NCI-H2227 treated with DMSO at 0.1 percent for 48 hours (cell line): ENCODE results near the gene COX14.
"Not testable (repeated sequence)": the region's sequence is repeated elsewhere in the genome, so short reads cannot be mapped to it uniquely, and the experiment has no call there.

ENCODE experiments used
- DNase-seq: peaks from one replicate; lab custom pipeline; 2025; lab: John Stamatoyannopoulos, UW

Gene COX14

DNA sequence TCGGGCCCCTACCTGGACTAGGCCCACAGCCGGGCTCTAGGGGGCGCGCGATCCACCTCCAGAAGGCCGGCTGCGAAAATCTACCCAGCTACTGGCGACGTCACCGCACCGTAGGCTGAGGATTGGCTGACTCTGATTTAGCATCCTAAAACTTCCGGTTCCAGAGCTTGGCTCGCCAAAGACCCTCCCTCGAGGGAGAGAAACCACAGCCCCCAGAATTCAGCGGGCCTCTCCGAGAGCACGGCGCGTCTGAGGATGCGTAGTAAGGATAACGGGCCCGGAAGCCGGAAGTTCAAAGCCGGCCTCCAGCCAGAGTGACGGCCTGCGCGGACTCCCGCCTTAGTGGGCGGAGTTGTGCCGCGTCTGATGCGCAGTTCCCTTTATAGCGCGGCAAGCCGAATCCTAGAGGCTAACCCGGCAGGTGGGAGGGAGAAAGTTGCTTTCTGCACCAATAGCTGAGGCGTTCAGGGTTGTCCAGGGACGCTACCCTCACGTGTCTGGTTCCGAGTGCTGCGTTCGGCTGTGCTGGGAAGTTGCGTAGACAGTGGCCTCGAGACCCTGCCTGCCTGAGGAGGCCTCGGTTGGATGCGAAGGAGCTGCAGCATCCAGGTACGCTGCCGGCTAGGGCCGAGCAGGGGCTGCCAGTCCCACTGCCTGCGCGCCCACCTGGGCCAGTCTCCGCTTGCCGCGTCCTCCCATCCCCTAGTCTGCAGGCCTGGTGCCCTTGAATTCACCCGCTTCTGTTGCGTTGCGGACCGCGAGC is at the start of gene COX14:
COX14 (plus strand) TSS at position 544 of the 763 bp plus-strand sequence. CDS start 7,808 bp downstream, outside the sequence.
- DNase-seq = peak; percentile 98

DNA sequence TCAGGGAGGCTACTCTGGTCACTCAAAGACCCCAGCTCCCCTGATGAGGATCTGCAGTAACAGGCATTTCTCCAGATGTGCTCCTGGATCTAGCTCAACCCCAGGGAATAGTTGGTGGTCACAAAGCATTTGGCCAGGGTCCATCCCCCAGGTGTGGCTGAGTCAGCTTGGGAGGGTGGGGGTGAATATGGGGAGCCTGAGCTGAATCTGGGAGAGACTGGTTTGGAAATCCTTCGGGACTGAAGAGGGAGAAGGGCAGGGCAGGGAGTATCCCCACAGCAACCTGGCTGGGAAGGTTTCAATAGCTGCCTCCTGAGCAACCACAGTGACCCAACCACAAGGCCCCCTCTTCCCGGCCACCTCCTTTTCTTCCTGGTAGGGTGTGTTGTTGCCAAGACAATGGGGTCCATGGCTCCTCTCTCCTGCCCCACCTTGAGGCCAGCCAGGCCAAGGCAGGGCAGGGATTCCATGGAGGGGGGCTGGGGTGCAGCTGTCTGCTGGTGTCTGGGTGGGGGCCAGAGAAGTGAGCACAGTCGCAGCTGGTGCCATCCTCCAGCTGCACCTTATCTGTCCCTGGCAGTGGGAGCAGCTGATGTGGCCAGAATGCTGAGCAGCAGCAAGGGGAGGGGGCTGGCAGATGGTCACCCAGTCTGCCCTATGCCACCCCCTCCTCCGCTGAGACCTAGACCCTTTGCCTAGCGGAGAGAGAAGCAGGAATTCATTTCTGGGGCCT is 49.1 kb upstream of the COX14 start:
- no peak for DNase-seq

DNA sequence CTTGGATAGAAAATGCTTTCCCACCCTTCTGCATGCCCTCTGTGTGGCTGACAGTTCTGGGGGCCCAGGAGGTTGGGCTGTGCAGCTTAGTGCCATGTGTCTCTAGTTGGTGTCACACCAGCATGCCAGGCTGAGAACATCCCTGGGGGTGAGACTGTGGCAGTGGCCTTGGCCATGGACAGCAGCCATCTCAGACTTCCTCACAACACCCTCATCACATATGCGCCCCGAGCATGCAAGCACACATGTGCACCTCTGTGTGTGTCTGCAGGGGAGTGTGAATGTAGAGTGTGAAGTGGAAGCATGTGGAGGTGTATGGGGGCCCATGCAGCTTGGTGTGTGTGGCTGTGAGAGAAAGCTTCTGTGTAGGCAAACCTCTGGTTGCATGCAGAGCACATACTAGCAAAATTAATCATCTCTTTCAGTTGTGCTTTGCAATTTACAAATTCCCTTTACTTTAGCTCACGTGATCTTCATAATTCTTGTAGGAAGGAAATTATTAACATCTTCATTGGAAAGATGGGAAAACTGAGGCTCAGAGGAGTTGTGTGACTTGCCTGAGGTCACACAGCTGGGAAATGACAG is 46.2 kb upstream of the COX14 start:
- DNase-seq = no peak

DNA sequence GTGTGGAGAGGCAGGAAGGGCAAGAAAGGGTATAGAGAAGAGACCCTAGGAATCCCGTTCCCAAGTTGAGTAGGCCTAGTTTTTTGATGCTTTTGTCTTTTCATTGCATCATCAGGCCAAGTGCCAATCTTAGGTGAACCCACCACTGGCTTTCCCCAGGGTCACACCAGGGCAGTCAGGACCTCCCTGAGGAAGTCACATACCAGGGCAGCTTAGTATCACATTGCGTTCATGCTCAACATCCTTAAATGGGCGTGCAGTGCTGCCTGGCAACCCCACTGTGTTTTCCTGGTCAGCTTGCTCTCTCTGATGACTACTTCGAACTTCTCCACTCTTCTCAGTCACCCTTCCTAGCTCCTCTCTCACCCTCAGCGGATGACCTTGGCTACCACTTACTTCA is 45.6 kb upstream of the COX14 start:
- DNase-seq = no peak

DNA sequence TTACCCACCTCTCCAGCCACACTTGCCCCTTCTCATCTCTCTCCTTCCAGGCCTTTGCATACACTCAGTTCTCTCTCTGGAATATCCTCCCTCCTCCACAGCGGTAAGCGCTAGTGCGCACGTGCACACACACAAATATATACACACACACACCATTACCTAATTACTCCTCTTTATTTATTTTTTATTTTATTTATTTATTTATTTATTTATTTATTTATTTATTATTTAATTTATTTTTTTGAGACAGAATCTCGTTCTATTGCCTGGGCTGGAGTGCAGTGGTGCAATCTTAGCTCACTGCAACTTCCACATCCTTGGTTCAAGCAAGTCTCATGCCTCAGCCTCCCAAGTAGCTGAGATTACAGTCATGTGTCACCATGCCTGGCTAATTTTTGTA is 43.0 kb upstream of the COX14 start:
- no peak for DNase-seq

DNA sequence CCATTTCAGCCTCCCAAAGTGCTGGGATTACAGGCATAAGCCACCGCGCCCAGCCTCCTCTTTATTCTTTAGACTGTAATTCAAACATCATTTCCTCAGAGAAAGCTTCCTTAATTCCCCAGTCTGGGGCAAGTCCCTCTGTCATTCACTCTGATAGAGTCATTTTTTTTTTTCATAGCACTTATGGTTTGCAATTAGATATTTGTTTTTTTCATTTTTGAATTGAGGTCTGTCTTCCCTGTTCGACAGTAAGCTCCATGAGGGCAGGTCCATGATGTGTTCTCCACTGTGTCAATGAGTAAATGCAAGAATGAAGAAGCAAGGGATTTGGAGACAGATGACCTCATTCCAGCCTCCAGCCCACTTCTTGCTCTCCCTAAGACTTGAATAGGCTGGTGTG is 42.5 kb upstream of the COX14 start:
- no peak for DNase-seq

DNA sequence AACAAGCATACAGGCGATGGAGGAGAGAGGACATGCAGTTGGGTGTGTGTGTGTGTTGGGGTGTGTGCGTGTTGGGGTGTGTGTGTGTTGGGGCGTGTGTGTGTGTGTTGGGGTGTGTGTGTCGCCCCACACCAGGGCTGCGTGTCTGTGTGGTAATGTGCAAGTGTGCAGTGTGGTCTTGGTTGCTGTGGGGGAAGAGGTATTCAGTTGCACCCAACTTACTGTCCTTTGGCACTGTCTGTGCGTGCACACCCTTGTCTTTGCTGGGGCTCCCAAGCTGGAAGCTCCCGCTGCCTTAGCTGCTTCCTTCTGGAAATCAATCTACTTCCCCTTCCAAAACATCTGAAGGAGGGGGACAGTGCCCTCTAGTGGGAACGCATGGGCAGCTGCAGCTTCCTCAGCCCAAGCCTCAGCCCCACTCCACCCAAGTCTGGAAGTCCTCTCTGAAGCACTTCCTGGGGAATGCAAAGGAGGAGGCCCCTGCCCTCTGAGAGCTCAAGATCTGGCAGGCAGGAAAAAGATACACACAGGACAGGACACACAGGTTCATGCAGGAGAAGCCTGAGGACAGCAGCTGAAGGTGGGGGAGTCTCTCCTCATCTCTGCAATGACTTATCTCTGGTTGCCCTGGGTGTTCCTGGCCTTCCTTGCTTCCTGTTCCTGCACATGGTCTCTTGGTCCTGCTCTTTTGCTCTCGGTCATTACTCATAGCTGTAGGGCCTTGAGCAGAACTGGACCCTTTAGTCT is 41.5 kb upstream of the COX14 start:
- DNase-seq = peak; percentile 62

DNA sequence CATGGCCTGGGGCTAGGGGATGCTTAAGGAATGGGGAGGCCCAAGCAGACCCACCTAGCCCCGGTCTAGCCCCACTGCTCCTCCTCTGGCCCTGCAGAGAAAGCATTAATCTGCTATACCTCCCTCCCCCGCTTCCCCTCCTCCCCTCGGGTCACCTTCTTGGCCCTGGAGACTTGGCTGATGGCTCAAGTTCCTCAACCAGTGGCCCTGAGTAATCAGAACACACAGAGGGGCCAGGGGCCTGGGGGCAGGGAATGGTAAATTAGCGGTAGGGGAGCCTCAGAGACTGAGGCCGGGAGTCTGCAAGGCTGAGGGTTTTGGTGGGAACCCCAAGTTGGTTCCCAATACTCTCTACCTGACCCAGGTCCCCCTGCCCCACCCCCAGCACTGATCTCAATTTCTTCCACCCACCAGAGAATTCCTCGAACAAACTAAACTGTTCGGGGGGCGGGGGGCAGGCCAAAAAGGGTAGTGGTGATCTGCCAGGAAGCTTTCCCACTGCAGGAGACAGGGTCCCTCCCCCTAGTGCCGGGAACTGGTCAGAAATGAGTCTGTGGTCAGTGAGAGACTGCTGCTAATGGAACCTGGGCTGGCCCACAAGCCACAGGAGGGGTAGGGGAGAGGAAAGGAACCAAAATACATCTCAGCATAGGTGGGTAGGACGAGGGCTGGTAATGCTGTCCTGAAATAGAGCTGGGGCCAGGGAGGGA is 39.7 kb upstream of the COX14 start:
- no peak for DNase-seq

DNA sequence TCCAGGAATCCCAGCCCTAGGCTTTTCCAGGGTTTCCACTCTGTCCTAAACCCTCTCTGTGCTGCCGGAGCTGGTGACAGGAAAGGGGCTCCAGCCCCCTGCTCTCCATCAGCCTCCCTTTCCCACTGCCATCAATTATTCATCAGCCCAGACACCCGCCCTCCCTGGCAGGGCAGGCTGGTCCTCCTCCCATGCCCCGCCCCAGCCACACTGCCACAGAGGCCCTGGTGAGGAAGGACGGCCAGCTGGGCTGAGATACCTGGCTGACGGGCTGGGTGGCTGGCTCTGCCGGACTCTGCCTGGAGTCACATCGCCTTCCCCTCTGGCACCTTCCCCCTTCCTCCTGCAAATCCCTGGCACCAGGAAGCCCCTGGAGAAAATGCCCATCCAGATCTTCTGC is 38.8 kb upstream of the COX14 start:
- no peak for DNase-seq

DNA sequence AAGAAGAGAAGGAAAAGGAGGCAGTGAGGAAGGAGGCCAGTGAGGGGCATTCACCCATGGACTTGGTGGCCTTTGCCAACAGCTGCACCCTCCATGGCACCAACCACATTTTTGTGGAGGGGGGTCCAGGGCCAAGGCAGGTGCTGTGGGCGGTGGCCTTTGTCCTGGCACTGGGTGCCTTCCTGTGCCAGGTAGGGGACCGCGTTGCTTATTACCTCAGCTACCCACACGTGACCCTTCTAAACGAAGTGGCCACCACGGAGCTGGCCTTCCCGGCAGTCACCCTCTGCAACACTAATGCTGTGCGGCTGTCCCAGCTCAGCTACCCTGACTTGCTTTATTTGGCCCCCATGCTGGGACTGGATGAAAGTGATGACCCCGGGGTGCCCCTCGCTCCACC is 38.3 kb upstream of the COX14 start:
- no peak for DNase-seq

DNA sequence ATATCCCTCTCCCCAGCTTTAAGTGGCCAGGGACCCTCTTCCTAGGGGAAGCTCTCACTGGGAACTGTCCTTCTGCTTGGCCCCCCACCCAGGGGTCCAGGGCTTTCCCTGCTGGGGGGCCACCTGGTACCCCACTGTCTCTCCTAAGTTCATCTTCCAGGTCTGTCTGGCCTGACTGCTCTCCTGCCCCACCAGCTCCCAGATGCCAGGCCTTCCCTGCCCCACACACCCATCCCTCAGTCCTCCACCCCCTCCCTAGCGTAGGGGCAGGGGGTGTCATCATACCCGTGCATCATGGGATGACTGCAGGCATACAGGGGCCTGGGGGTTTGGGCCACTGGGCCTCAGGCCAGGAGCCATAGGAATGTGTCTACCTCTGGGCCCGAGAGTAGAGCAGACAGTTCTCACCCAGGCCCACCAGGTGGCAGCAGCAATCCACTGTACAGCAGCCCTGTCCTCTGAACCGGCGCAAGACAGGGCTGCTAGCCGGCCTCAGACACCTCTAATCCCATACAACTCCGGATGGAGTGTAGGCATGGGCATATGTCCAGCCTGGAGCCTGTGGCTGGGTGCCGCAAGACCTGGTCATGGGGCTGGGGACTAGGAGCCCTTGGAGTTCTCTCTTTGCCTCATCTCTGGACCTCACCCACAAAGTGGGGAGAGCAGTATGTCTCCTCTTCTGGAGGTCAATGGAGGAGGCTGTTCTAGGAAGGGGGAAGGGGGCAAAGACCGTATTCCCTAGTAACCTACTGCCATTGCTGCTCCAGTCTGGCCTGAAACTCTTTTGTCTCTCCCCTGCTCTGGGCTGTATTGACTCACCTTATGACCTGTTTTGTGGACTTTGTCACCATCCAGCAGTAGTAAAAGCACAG is 36.9 kb upstream of the COX14 start:
- DNase-seq = peak; percentile 73

DNA sequence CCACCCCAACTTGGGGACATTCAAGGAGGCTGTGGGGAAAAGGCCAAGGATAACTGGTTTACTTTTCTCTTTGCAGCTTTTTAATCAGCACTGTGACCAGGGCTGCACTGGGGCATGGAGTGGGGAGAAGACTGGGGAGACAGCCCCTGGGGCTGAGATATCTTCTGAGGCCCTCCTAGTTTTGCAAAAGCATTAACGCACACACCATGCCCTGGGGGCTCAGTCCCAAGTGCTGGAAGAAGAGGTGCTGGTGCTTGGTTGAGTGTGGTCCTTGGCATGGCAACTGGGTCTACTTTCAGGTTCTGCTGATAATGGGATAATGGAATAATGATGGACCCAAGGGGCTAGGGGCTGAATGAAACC is 36.2 kb upstream of the COX14 start:
- no peak for DNase-seq

DNA sequence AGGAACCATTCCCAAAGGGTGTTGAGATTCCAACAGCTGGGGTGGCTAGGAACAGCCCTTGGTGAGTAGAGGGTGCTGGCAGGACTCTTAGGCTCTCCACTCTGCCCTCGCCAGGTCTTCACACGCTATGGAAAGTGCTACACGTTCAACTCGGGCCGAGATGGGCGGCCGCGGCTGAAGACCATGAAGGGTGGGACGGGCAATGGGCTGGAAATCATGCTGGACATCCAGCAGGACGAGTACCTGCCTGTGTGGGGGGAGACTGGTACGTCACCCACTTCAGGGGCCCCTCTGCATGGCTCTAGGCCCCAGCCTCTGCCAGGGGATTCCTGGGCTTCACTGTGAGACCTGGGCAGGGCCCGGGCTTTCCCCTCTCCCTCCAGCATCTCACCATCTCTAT is 34.9 kb upstream of the COX14 start:
- DNase-seq = no peak

DNA sequence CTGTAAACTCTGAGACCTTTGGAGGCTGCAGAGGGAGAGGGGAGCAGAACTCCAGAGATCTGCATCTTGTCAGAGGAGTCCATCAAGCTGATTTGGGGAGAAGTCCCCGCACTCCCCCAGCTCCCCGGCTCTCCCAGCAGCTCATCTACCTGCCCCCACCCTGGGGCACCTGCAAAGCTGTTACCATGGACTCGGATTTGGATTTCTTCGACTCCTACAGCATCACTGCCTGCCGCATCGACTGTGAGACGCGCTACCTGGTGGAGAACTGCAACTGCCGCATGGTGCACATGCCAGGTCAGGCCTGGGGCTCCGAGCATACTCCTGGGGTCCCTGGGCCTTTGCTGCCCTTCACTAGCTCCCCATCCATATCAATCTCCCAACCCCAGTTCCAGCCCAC is 33.8 kb upstream of the COX14 start:
- no peak for DNase-seq

DNA sequence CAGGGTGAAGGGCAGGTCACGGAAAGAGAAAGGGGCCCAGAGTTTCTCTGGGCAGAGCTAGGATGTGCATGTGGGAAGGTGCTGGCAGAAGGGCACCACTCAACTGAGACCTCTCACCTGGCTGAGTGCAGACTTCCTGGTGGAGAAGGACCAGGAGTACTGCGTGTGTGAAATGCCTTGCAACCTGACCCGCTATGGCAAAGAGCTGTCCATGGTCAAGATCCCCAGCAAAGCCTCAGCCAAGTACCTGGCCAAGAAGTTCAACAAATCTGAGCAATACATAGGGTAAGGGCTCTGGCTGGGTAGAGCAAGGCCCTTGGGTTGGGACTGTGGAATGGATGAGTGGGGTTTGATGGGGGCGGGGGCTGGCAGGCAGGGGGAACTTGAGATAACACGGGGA is 32.3 kb upstream of the COX14 start:
- no peak for DNase-seq

DNA sequence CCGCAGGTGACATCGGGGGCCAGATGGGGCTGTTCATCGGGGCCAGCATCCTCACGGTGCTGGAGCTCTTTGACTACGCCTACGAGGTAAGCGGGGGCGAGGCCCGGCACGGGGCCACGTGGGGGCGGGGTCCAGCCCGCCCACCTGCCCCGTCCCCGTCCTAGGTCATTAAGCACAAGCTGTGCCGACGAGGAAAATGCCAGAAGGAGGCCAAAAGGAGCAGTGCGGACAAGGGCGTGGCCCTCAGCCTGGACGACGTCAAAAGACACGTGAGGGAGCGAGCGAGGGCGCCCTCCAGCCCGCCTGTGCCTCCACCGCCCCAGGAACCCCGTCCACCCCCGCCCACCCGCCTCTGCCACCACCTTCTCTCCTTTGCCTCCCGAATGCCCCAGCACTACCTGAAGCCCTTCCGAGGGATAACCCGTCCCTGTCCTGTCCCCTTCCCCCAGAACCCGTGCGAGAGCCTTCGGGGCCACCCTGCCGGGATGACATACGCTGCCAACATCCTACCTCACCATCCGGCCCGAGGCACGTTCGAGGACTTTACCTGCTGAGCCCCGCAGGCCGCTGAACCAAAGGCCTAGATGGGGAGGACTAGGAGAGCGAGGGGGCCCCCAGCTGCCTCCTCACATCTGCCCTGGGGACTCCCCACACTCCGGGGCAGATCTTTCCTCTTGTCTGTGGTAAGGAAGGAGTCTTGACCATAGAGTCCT is 30.8 kb upstream of the COX14 start:
- no peak for DNase-seq

DNA sequence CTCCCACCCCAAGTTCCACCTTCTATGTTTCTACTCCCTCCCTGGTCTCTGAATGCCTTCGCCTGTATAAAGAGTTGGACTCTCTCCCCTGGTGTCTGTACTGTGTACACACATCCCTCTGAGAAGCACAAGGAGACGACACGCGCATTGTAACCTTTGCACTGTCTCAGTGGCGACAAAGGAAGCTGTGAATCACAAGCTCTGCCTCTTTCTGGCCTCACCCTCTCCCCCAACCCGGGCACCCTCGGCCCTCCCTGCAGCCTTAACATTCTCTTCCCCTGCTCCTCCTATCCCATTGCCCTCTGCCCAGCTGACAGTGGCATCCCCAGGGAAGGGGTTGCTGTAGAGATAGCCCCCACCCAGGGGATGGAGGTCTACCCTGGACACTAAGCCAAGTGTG is 29.4 kb upstream of the COX14 start:
- DNase-seq = no peak

DNA sequence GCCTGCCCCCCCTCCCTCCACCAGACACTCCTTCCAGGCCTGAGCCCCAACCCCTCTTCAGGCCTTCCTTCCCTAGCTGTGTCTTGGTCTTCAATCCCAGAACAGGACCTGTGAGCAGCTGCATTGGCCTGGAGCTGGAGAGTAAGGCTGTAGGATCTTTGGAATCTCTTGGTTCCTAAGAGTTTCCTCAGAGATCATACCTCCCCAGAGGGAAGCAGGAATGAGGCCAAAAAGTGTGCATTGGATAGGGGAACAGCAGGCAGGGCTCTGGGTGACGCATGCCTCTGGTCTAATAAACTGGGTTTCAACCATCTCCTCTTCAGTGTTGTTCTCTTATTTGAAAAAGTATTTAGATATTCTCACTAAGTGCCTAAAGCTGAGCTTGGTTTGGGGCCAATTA is 28.7 kb upstream of the COX14 start:
- no peak for DNase-seq

DNA sequence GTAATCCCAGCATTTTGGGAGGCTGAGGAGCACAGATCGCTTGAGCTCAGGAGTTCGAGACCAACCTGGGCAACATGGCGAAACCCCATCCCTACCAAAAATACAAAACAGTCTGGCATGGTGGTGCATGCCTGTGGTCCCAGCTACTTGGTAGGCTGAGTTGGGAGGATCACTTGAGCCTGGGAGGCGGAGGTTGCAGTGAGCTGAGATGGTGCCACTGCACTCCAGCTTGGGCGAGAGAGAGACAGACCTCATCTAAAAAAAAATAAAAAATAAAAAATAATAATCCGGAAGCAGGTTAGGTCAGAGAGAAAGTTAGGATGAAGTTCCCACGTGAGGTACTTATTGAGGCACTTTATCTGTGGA is 27.6 kb upstream of the COX14 start:
- DNase-seq = not testable (repeated sequence)
